Stomach smooth muscle (tissue), 2 donors: ENCODE measurements around the gene SHROOM3.
"Not testable (repeated sequence)": the region's sequence is repeated elsewhere in the genome, so short reads cannot be mapped to it uniquely, and the experiment has no call there.

ENCODE experiments used
- H3K27ac ChIP-seq: one replicate; pipeline ENCODE4 v1.7.0; 2013; ENCODE audit warnings: mild to moderate bottlenecking, low read length, inconsistent platforms
- H3K27me3 ChIP-seq, 2 donors: one replicate each; pipeline ENCODE4 v1.7.0; 2013; ENCODE audit warnings: low read length in 2 of 2; ENCODE audit not compliant: insufficient read depth in 2 of 2, control insufficient read depth in 1 of 2
- H3K36me3 ChIP-seq, 2 donors: one replicate each; pipeline ENCODE4 v1.7.0; 2013; ENCODE audit warnings: low read length in 2 of 2; ENCODE audit not compliant: control insufficient read depth in 2 of 2, insufficient read depth in 2 of 2
- H3K4me1 ChIP-seq: one replicate; pipeline ENCODE4 v1.7.0; 2013; ENCODE audit warnings: low read length; ENCODE audit not compliant: control insufficient read depth, insufficient read depth
- H3K4me3 ChIP-seq, 2 donors: one replicate each; pipeline ENCODE4 v1.7.0; 2013; ENCODE audit warnings: low read length in 2 of 2
- H3K9ac ChIP-seq, 2 donors: one replicate each; pipeline ENCODE4 v1.7.0; 2013; ENCODE audit warnings: low read length in 2 of 2, mild to moderate bottlenecking in 1 of 2
- H3K9me3 ChIP-seq, 2 donors: one replicate each; pipeline ENCODE4 v1.7.0; 2013; ENCODE audit warnings: low read length in 2 of 2; ENCODE audit not compliant: control insufficient read depth in 2 of 2
- donor health status: healthy.
- donor health status: Pancreatic carcinoma.

Gene SHROOM3

GRCh38 chr4:76708971-76709771 is 274.1 kb downstream of the SHROOM3 start:
- H3K27ac ChIP-seq, result peak overlapping the region; percentile 53

DNA sequence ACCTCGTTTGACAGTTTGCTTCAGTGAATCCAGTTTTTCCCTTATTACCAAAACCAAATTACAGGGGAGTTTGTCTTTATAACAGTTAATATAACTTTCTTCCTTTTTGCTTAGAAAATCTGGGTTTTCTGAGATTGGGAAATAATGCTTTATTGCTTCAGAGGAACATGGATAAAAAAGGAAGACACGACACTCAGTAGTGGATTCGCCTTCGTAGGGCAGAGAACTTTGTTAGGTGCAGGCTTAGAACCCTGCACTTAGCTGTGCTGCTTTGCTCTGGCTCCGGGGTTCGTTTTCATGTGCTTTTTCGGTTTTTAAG is 274.7 kb downstream of the SHROOM3 start:
- Histone ChIP-seq H3K27ac (peak overlapping the region; percentile 53), H3K4me1 (peaks cover 23% of the 10 kb centered on the region), H3K9ac (no peak overlapping the region), H3K36me3 (peaks cover 4% of the 10 kb centered on the region in 2 donors), H3K9me3 (no peaks in the 10 kb centered on the region), H3K4me3 (peak overlapping the region in 1 of 2 donors; percentile 8), H3K27me3 (no peaks in the 10 kb centered on the region)

More at GRCh38 chr4:76708971-76709771, 274.1 kb downstream of the SHROOM3 start:
- Histone ChIP-seq H3K36me3 (peaks cover 4% of the 10 kb centered on the region in 2 donors), H3K9me3 (no peaks in the 10 kb centered on the region), H3K4me3 (peak overlapping the region in 1 of 2 donors; percentile 8), H3K9ac (no peak overlapping the region), H3K27me3 (no peaks in the 10 kb centered on the region), H3K4me1 (peaks cover 28% of the 10 kb centered on the region)

DNA sequence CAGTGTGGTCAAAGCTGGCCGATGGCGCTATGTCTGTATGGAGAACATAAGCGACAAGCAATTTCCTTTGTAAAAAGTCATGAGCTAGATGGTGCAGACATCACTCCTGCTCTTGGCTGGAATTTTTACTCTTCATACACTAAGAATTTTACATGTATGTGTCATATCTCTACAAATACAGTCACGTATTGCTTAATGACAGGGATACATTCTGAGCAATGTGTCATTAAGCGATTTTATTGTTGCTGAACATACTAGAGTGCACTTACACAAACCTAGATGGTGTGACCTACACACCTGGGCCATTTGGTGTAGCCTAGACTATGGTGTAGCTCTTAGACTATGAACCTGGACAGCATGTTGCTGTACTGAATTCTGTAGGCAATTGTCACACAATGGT is 277.5 kb downstream of the SHROOM3 start:
- H3K36me3 ChIP-seq, result peaks cover 4% of the 10 kb centered on the region in 2 donors
- no peaks in the 10 kb centered on the region for H3K27me3 ChIP-seq
- H3K9ac ChIP-seq, result no peak overlapping the region
- H3K27ac ChIP-seq, result no peak overlapping the region
- no peaks in the 10 kb centered on the region for H3K9me3 ChIP-seq
- peaks cover 13% of the 10 kb centered on the region for H3K4me1 ChIP-seq
- no peak overlapping the region for H3K4me3 ChIP-seq

- Histone ChIP-seq H3K27me3 (no peaks in the 10 kb centered on the region), H3K4me1 (peaks cover 10% of the 10 kb centered on the region)
These were observed 279.2 kb downstream of the SHROOM3 start for GRCh38 chr4:76714226-76714625.

GRCh38 chr4:76716020-76716419 is 281.0 kb downstream of the SHROOM3 start:
- Histone ChIP-seq H3K9ac (no peak overlapping the region), H3K36me3 (peaks cover 0 to 4% of the 10 kb centered on the region in 2 donors), H3K4me3 (no peak overlapping the region), H3K27me3 (no peaks in the 10 kb centered on the region), H3K27ac (no peak overlapping the region), H3K9me3 (no peaks in the 10 kb centered on the region), H3K4me1 (no peaks in the 10 kb centered on the region)

More at GRCh38 chr4:76714226-76714625, 279.2 kb downstream of the SHROOM3 start:
- Histone ChIP-seq H3K4me3 (no peak overlapping the region), H3K9me3 (no peaks in the 10 kb centered on the region), H3K9ac (no peak overlapping the region), H3K36me3 (peaks cover 4% of the 10 kb centered on the region in 2 donors), H3K27ac (no peak overlapping the region)

DNA sequence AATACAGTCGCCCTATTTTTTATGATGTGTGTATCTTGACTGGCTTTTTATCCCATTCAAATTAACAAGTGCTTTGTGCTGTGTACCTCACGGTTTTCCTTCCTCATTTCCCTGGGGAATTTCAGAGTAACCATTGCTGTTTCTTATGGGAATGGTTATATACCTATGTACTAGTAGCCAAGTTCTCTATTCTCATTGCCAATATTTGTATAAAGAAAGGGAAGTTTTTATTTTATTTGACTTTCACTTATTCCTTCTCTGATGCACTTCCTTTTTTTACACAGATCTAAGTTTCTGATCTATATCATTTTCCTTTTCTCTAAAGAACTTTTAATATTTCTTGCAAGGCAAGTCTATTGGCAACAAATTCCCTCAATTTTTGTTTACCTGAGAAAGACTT is 281.6 kb downstream of the SHROOM3 start:
- Histone ChIP-seq H3K36me3 (peaks cover 0 to 2% of the 10 kb centered on the region in 2 donors), H3K27me3 (no peaks in the 10 kb centered on the region), H3K4me1 (no peaks in the 10 kb centered on the region), H3K4me3 (no peak overlapping the region), H3K9me3 (no peaks in the 10 kb centered on the region), H3K9ac (no peak overlapping the region), H3K27ac (no peak overlapping the region)

DNA sequence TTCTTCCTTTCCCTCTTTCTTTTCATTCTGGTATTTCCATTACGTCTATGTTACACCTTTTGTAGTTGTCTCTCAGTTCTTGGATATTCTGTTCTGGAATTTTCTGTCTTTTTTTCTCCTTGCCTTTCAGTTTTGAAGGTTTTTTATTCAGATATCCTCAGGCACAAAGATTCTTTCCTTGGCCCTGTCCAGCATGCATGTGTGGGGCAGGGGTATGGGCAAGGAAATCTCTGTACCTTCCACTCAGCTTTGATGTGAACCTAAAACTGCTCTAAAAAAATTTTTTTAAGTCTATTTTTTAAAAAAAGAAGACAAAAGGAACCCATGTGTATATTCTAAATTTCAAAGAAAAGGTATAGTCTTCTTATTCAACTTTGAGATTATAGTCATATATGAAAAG is 282.4 kb downstream of the SHROOM3 start:
- no peak overlapping the region for H3K27ac ChIP-seq
- H3K4me1 ChIP-seq, result no peaks in the 10 kb centered on the region

GRCh38 chr4:76718021-76718420 is 283.0 kb downstream of the SHROOM3 start:
- Histone ChIP-seq H3K9me3 (no peaks in the 10 kb centered on the region), H3K36me3 (no peaks in the 10 kb centered on the region), H3K27ac (no peak overlapping the region), H3K4me1 (no peaks in the 10 kb centered on the region), H3K9ac (no peak overlapping the region), H3K4me3 (no peak overlapping the region), H3K27me3 (no peaks in the 10 kb centered on the region)

More for the DNA sequence above, 282.4 kb downstream of the SHROOM3 start:
- H3K9ac ChIP-seq, result no peak overlapping the region
- H3K27me3 ChIP-seq, result no peaks in the 10 kb centered on the region
- peaks cover 0 to 2% of the 10 kb centered on the region in 2 donors for H3K36me3 ChIP-seq
- H3K9me3 ChIP-seq, result no peaks in the 10 kb centered on the region
- no peak overlapping the region for H3K4me3 ChIP-seq

DNA sequence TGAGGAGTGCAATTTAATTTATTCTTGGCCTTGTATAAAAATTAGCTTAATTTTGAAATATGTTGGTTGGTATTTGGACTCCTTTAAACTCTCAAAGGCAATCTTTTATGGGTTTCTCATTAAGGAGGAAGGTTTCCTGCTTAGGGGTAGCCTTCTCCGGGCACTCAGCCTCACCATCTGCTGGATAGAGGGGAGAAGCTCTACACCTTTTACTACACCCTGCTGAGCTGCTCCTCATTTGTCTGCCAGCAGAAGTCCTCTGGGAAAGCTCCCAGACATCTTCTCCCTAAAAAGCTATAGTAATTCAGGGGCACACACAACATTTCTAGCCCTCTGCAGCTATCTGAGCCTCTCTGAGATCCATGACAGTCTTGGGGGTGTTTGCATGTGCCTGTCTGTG is 283.8 kb downstream of the SHROOM3 start:
- no peaks in the 10 kb centered on the region for H3K27me3 ChIP-seq
- H3K4me3 ChIP-seq, result no peak overlapping the region
- H3K9ac ChIP-seq, result no peak overlapping the region
- no peak overlapping the region for H3K27ac ChIP-seq
- H3K4me1 ChIP-seq, result no peaks in the 10 kb centered on the region
- no peaks in the 10 kb centered on the region for H3K9me3 ChIP-seq
- no peaks in the 10 kb centered on the region for H3K36me3 ChIP-seq

DNA sequence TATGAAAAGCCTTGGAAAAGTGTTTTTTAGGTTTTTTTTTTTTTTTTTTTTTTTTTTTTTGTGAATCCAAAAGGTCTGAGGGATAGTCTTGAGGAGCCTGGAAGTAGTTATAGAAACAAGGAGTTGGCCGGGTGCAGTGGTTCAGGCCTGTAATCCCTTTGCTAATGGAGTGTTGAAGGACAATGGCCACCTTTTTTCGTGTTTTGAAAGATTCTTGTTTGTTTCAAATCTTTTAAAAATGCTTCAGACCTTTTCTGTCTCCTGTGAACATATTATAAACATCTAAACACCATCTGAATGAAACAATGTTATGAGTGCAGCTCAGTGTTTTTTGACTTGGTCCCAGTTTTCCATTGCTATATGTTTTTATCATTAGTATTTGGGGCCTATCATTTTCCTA is 285.1 kb downstream of the SHROOM3 start:
- Histone ChIP-seq H3K9me3 (no peaks in the 10 kb centered on the region), H3K36me3 (no peaks in the 10 kb centered on the region), H3K27me3 (no peaks in the 10 kb centered on the region), H3K27ac (no peak overlapping the region), H3K4me1 (no peaks in the 10 kb centered on the region), H3K4me3 (no peak overlapping the region), H3K9ac (no peak overlapping the region)

DNA sequence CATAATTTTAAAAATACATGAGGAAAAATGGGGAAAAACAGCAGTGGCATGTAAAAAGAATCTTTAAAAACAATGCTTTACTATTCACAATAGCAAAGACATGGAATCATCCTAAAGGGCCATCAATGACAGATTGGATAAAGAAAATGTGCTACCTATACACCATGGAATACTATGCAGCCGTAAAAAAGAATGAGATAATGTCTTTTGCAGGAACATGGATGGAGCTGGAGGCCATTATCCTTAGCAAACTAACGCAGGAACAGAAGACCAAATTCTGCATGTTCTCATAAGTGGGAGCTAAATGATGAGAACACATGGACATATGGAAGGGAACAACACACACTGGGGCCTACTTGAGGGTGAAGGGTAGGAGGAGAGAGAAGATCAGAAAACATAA is 287.1 kb downstream of the SHROOM3 start:
- not testable (repeated sequence) for H3K36me3 ChIP-seq, H3K4me1 ChIP-seq, H3K27ac ChIP-seq, H3K9ac ChIP-seq, H3K27me3 ChIP-seq, H3K9me3 ChIP-seq, H3K4me3 ChIP-seq
